Neutrophil (primary cell): ENCODE measurements around the gene ACVR2B.
"Not testable (repeated sequence)": the region's sequence is repeated elsewhere in the genome, so short reads cannot be mapped to it uniquely, and the experiment has no call there.

Experiments used
- H3K27ac ChIP-seq: fragments of 200-600 bp; sonication (generic); 2 replicates; pipeline ENCODE4 v1.5.1; 2016; ENCODE audit warnings: mild to moderate bottlenecking, moderate library complexity
- H3K27me3 ChIP-seq: fragments of 200-600 bp; sonication (generic); 2 replicates; pipeline ENCODE4 v1.6.0; 2016; ENCODE audit warnings: mild to moderate bottlenecking
- H3K36me3 ChIP-seq: fragments of 200-600 bp; sonication (generic); 2 replicates; pipeline ENCODE4 v1.5.1; 2017
- H3K4me1 ChIP-seq, 2 experiments: fragments of 200-600 bp in 1 of 2; sonication (generic) in 1 of 2; 1 replicate in 1 of 2; 2 replicates in 1 of 2; pipeline versions ENCODE4 v1.5.1 to v1.6.1; 2013 to 2016; ENCODE audit warnings: low read depth in 1 of 2, low read length in 1 of 2, mild to moderate bottlenecking in 1 of 2, moderate library complexity in 1 of 2; ENCODE audit not compliant: control insufficient read depth in 1 of 2, insufficient read depth in 1 of 2
- H3K4me3 ChIP-seq, 2 experiments: fragments of 200-600 bp in 1 of 2; sonication (generic) in 1 of 2; 1 replicate in 1 of 2; 2 replicates in 1 of 2; pipeline ENCODE4 v1.5.1; 2013 to 2016; ENCODE audit warnings: low read depth in 1 of 2, low read length in 1 of 2, mild to moderate bottlenecking in 1 of 2, moderate library complexity in 1 of 2
- H3K9me3 ChIP-seq: fragments of 200-600 bp; sonication (generic); 2 replicates; pipeline ENCODE4 v1.5.1; 2016
- CTCF ChIP-seq: fragments of 200-600 bp; sonication (generic); IDR thresholded peaks from 2 replicates; pipeline ENCODE4 v1.5.1; 2016; ENCODE audit warnings: antibody characterized with exemption

The ACVR2B gene

GRCh38 chr3:38438436-38439069 lies 15.1 kb upstream of the ACVR2B start:
- not testable (repeated sequence) for H3K4me3 ChIP-seq, H3K27ac ChIP-seq, H3K9me3 ChIP-seq, H3K36me3 ChIP-seq, H3K4me1 ChIP-seq
- H3K27me3 ChIP-seq = peaks cover 24% of the 10 kb centered on the region

- not testable (repeated sequence) for H3K4me3 ChIP-seq, H3K4me1 ChIP-seq, H3K9me3 ChIP-seq, H3K36me3 ChIP-seq, H3K27ac ChIP-seq
- peaks cover 47% of the 10 kb centered on the region for H3K27me3 ChIP-seq
These were observed 10.5 kb upstream of the ACVR2B start for GRCh38 chr3:38443205-38443604.

DNA sequence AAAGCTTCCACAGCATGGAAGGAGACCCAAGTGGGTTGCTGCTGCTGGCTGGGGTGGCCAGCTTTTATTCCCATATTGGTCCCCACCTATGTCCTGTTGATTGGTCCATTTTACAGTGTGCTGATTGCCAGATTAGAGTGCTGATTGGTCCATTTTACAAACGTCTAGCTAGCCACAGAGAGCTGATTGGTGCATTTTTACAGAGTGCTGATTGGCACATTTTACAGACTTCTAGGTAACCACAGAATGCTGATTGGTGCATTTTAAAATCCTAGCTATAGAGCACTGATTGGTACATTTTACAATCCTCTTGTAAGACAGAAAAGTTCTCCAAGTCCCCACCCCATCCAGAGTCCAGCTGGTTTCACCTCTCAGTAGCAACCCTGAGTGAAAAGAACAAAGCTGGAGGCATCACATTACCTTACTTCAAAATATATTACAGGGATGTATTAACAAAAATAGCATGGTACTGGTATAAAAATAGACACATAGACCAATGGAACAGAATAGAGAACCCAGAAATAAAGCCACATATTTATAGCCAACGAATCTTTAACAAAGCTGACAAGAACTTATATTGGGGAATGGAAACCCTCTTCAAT lies 7.5 kb upstream of the ACVR2B start:
- Histone ChIP-seq H3K27me3 (peaks cover 63% of the 10 kb centered on the region), H3K4me3 (no peak overlapping the region), H3K36me3 (no peaks in the 10 kb centered on the region), H3K27ac (no peak overlapping the region), H3K4me1 (no peaks in the 10 kb centered on the region), H3K9me3 (no peaks in the 10 kb centered on the region)
- no peak for TF ChIP-seq CTCF

GRCh38 chr3:38446812-38447211 lies 6.9 kb upstream of the ACVR2B start:
- TF ChIP-seq CTCF = no peak
- H3K4me1 ChIP-seq = no peaks in the 10 kb centered on the region

GRCh38 chr3:38450853-38451252 lies 2.8 kb upstream of the ACVR2B start:
- H3K27ac ChIP-seq = no peak overlapping the region
- H3K36me3 ChIP-seq = no peaks in the 10 kb centered on the region
- H3K4me3 ChIP-seq = no peak overlapping the region
- no peaks in the 10 kb centered on the region for H3K9me3 ChIP-seq
- H3K27me3 ChIP-seq = peaks cover 95% of the 10 kb centered on the region
- H3K4me1 ChIP-seq = peaks cover 23 to 24% of the 10 kb centered on the region in 2 experiments
- TF ChIP-seq CTCF = no peak

More at GRCh38 chr3:38446812-38447211, 6.9 kb upstream of the ACVR2B start:
- no peaks in the 10 kb centered on the region for H3K36me3 ChIP-seq
- H3K27ac ChIP-seq = no peak overlapping the region
- no peak overlapping the region for H3K4me3 ChIP-seq
- peaks cover 66% of the 10 kb centered on the region for H3K27me3 ChIP-seq
- H3K9me3 ChIP-seq = no peaks in the 10 kb centered on the region

DNA sequence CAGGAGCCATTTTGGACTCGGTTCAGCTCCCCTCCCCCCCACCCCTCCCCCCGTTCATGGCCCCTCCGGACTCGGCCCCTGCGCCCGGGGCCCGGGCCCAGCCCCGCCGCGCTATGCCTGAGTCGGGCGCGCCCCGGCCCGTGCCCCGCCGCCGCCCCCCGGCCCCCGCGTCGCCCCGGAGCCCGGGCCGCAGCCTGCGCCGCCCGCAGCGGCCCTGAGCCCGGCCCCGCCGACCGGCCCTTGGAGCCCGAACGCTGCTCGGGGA lies 155 bp downstream of the ACVR2B start:
- Histone ChIP-seq H3K27me3 (peaks cover 87% of the 10 kb centered on the region), H3K36me3 (no peaks in the 10 kb centered on the region), H3K9me3 (no peaks in the 10 kb centered on the region), H3K4me1 (peaks cover 24 to 25% of the 10 kb centered on the region in 2 experiments), H3K4me3 (peak overlapping the region; percentile 59 to 66), H3K27ac (no peak overlapping the region)
- no peak for TF ChIP-seq CTCF
